Measurements from ENCODE around the gene KRTAP5-5. TPM values are rescaled to one million over a fixed set of nuclear protein-coding genes. Genes with fewer than 3 reads are reported as not detected.
"Not testable (repeated sequence)": the region's sequence is repeated elsewhere in the genome, so short reads cannot be mapped to it uniquely, and the experiment has no call there.

Gene KRTAP5-5
- total and polyA plus RNA-seq, 2 of the 13 experiments (the other 11 are each of a cell fraction or from before 2014, with no cell fraction given), result not detected

- TF ChIP-seq RARA (CRISPR knock-in tag; IDR thresholded peaks at IDR 0.05), result 0 out of 2 replicates have a peak, but pooled peaks have one; percentile 6
- peak in 1 of 2 experiments; percentile 8; a peak in 1 of 4 replicates for TF ChIP-seq EP300 (IDR thresholded peaks at IDR 0.05; ENCODE audit: low read depth in 2 of 2, low read length in 2 of 2)
- not testable (repeated sequence) for TF ChIP-seq EP300 (CRISPR knock-in tag; IDR thresholded peaks at IDR 0.05; ENCODE audit: borderline replicate concordance)
- peak; percentile 36 for TF ChIP-seq SAP130 (CRISPR knock-in tag; IDR thresholded peaks at IDR 0.05; ENCODE audit: low read depth)
- TF ChIP-seq MXI1 (IDR thresholded peaks at IDR 0.05; ENCODE audit: borderline replicate concordance, low read depth, low read length), result peak; percentile 16; the same call in 1 of the 3 replicates
- TF ChIP-seq, protein P1, sequence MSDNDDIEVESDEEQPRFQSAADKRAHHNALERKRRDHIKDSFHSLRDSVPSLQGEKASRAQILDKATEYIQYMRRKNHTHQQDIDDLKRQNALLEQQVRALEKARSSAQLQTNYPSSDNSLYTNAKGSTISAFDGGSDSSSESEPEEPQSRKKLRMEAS (IDR thresholded peaks at IDR 0.05), result peak; percentile 24; the same call in 1 of the 2 replicates
- peak; percentile 21; the same call in 1 of the 2 replicates for TF ChIP-seq FOXA3 (CRISPR knock-in tag; IDR thresholded peaks at IDR 0.05)
These were observed 40.2 kb upstream of the KRTAP5-5 start (continued) for GRCh38 chr11:1589191-1589963.

GRCh38 chr11:1589996-1590395 is 39.6 kb upstream of the KRTAP5-5 start:
- POLR2A ChIA-PET, result no interaction called here
- no TSS peak for BruUV-seq (replicated peaks)
- no peak overlapping the region for H3K4me3 ChIP-seq (replicated peaks in 1 of 3; ENCODE audit: insufficient read depth in 1 of 3, low read depth in 2 of 3, low read length in 3 of 3)
- intact Hi-C loops (cut with micrococcal nuclease; ENCODE audit: unreplicated experiment) (no loop called here), in situ Hi-C loops (cut with HindIII; ENCODE audit: extremely low pct_ligation_motif_present, low pct_unique_long_range_greater_than_20kb) (no loop called here)
- H3K9me3 ChIP-seq (ENCODE audit: low read length), result no peaks in the 10 kb centered on the region
- no peak overlapping the region for H3K9ac ChIP-seq (ENCODE audit: insufficient read depth, low read depth, low read length)
- no peak overlapping the region for H2AFZ ChIP-seq (ENCODE audit: low read length)
- no peak for DNase-seq (ENCODE audit: low spot score)
- CTCF ChIA-PET (ENCODE audit: low intra/inter-chr PET ratio, low total read pairs), result no interaction called here
- WGBS (ENCODE audit: low lambda C conversion rate), result 80% methylated on average over 4 of the region's 6 CpGs
- no peak for TF ChIP-seq REL (CRISPR knock-in tag; conservative IDR thresholded peaks at IDR 0.05)
- H3K36me3 ChIP-seq (replicated peaks in 1 of 2; ENCODE audit: control insufficient read depth in 1 of 2, insufficient read depth in 2 of 2, low read length in 2 of 2), result no peaks in the 10 kb centered on the region
- H3K27ac ChIP-seq (ENCODE audit: extremely low read length, insufficient read depth, low read length), result no peak overlapping the region
- FAIRE-seq, result no peak
- H3K4me2 ChIP-seq (ENCODE audit: low read depth, low read length), result no peak overlapping the region
- H3K79me2 ChIP-seq (ENCODE audit: insufficient read depth, low read length), result no peaks in the 10 kb centered on the region
- no peaks in the 10 kb centered on the region for H4K20me1 ChIP-seq (ENCODE audit: insufficient read depth, low read length)
- no peak for ATAC-seq
- 0 out of 2 replicates have a peak, but pooled peaks cover 14% of the 10 kb centered on the region for H3K4me1 ChIP-seq (ENCODE audit: insufficient read depth, low read length)
- peaks cover 0 to 9% of the 10 kb centered on the region in 2 experiments; a peak in 1 of 5 replicates for H3K27me3 ChIP-seq (ENCODE audit: control insufficient read depth in 1 of 2, insufficient read depth in 2 of 2, low read length in 2 of 2)
